ENCODE results near the gene TNFSF4.
"Not testable (repeated sequence)": the region's sequence is repeated elsewhere in the genome, so short reads cannot be mapped to it uniquely, and the experiment has no call there.

TNFSF4 gene

GRCh38 chr1:173206816-173207568, at the start of gene TNFSF4:
Gene TNFSF4, minus strand, starts transcription at chr1:173207331. Its CDS starts 155 bp downstream, at chr1:173207176.
- DNase-seq = no peak

- no peak for DNase-seq
Measured at GRCh38 chr1:173255214-173255813, 48.2 kb upstream of the TNFSF4 start.

GRCh38 chr1:173253046-173253445, 45.9 kb upstream of the TNFSF4 start:
- no peak for DNase-seq

- no peak for DNase-seq
Measured at GRCh38 chr1:173249349-173249748, 42.2 kb upstream of the TNFSF4 start.

GRCh38 chr1:173248247-173248940, 41.3 kb upstream of the TNFSF4 start:
- DNase-seq = no peak

GRCh38 chr1:173245892-173246291, 38.8 kb upstream of the TNFSF4 start:
- DNase-seq = no peak

GRCh38 chr1:173243300-173243699, 36.2 kb upstream of the TNFSF4 start:
- DNase-seq = no peak

- no peak for DNase-seq
Measured at GRCh38 chr1:173241528-173242347, 34.6 kb upstream of the TNFSF4 start.

GRCh38 chr1:173240609-173241008, 33.5 kb upstream of the TNFSF4 start:
- no peak for DNase-seq

- no peak for DNase-seq
Measured at GRCh38 chr1:173239058-173239457, 31.9 kb upstream of the TNFSF4 start.

GRCh38 chr1:173234899-173235298, 27.8 kb upstream of the TNFSF4 start:
- DNase-seq = no peak

- not testable (repeated sequence) for DNase-seq
Measured at GRCh38 chr1:173234434-173234833, 27.3 kb upstream of the TNFSF4 start.

GRCh38 chr1:173229031-173229430, 21.9 kb upstream of the TNFSF4 start:
- not testable (repeated sequence) for DNase-seq

- DNase-seq = no peak
Measured at GRCh38 chr1:173224949-173225348, 17.8 kb upstream of the TNFSF4 start.

GRCh38 chr1:173224280-173224892, 17.3 kb upstream of the TNFSF4 start:
- no peak for DNase-seq

- DNase-seq = no peak
Measured at GRCh38 chr1:173223031-173223380, 15.9 kb upstream of the TNFSF4 start.

- no peak for DNase-seq
Measured at GRCh38 chr1:173222149-173223030, 15.3 kb upstream of the TNFSF4 start.

GRCh38 chr1:173220157-173220556, 13.0 kb upstream of the TNFSF4 start:
- no peak for DNase-seq

GRCh38 chr1:173213665-173214064, 6.5 kb upstream of the TNFSF4 start:
- no peak for DNase-seq

- no peak for DNase-seq
Measured at GRCh38 chr1:173212952-173213491, 5.9 kb upstream of the TNFSF4 start.

GRCh38 chr1:173210716-173211231, 3.6 kb upstream of the TNFSF4 start:
- no peak for DNase-seq

Data from GOT3 (cell line).